NCI-H460 (cell line): ENCODE measurements around the gene CEP85. TPM values are rescaled to one million over a fixed set of nuclear protein-coding genes. Genes with fewer than 3 reads are reported as not detected.

Source experiments
- DNase-seq: peaks from one replicate; pipeline ENCODE4 v3.0.0-alpha.2; 2016; ENCODE audit warnings: low read depth; ENCODE audit errors: extremely low read depth
- total RNA-seq: library from RNA; depleted of rRNA; stranded (reverse); fragments of >200 nt; shearing (Covaris generic); gene quantifications from 2 replicates; pipeline ENCODE4 v1.2.3, GENCODE V29; 2014

CEP85 gene
- total RNA-seq, 1 experiment from 2014 or later, result 36.8 TPM

- DNase-seq, result no peak
These were observed 43.3 kb downstream of the CEP85 start for GRCh38 chr1:26277261-26277661.

- no peak for DNase-seq
These were observed 43.7 kb downstream of the CEP85 start for GRCh38 chr1:26277719-26278118.

GRCh38 chr1:26278303-26278702 lies 44.3 kb downstream of the CEP85 start:
- DNase-seq, result peak; percentile 73

GRCh38 chr1:26278724-26279455 lies 44.9 kb downstream of the CEP85 start:
- DNase-seq, result peak; percentile 36

GRCh38 chr1:26279456-26280332 lies 45.7 kb downstream of the CEP85 start, which contains the start of gene SH3BGRL3:
SH3BGRL3 (plus strand) TSS chr1:26280086; CDS start chr1:26280156, 70 bp downstream.
- DNase-seq, result peak; percentile 73

- DNase-seq, result no peak
These were observed 46.5 kb downstream of the CEP85 start for GRCh38 chr1:26280333-26281042.

- DNase-seq, result no peak
These were observed 47.3 kb downstream of the CEP85 start for GRCh38 chr1:26281091-26281958.

- DNase-seq, result no peak
These were observed 48.0 kb downstream of the CEP85 start for GRCh38 chr1:26281971-26282370.

GRCh38 chr1:26282401-26282918 lies 48.5 kb downstream of the CEP85 start:
- DNase-seq, result no peak

GRCh38 chr1:26283279-26283853 lies 49.4 kb downstream of the CEP85 start:
- no peak for DNase-seq

GRCh38 chr1:26283871-26284596 lies 50.0 kb downstream of the CEP85 start:
- DNase-seq, result no peak

- peak; percentile 68 for DNase-seq
These were observed 50.8 kb downstream of the CEP85 start for GRCh38 chr1:26284597-26285347.

- peak; percentile 38 for DNase-seq
These were observed 51.5 kb downstream of the CEP85 start for GRCh38 chr1:26285366-26286063.

- DNase-seq, result no peak
These were observed 52.0 kb downstream of the CEP85 start for GRCh38 chr1:26286064-26286416.

- DNase-seq, result no peak
These were observed 53.2 kb downstream of the CEP85 start for GRCh38 chr1:26287033-26287711.

GRCh38 chr1:26287811-26288210 lies 53.8 kb downstream of the CEP85 start:
- no peak for DNase-seq
